Measurements from ENCODE around the gene GOLGA6L6. TPM values are rescaled to one million over a fixed set of nuclear protein-coding genes. Genes with fewer than 3 reads are reported as not detected.
"Not testable (repeated sequence)": the region's sequence is repeated elsewhere in the genome, so short reads cannot be mapped to it uniquely, and the experiment has no call there.

Gene GOLGA6L6
- total RNA-seq, 2 donors from 2014 or later: not detected

DNA sequence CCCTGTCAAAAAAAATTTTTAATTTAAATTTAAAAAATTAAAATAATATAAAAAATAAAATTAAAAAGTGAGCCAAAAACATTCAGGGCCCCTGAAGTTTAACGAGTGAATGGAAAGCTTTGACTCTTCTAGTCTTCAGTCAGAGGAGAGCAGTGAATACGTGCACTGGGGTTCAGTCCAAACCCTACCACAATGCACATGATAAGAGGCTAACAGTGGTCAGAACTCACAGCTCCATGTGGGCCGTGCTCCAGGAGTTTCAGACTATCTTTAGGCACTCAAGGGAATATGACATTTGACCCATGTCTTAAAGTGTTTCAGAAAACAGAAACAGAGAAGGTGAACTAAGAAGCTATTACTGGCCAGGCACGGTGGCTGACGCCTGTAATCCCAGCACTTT lies 48.6 kb downstream of the GOLGA6L6 start:
- WGBS: 100% methylated on average over 1 of the region's 5 CpGs

DNA sequence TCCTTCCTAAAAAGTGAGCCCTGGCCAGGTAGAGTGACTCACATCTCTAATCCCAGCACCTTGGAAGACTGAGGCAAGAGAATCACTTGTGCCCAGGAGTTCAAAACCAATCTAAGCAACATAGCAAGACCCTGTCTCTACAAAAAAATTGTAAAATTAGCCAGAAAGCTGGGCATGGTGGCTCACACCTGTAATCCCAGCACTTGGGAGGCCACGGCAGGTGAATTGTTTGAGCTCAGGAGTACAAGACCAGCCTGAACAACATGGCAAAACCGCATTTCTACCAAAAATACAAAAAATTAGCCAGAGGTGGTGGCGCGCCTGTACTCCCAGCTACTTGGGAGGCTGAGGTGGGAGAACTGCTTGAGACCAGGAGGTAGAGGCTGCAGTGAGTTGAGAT lies 49.0 kb downstream of the GOLGA6L6 start:
- H3K27ac ChIP-seq; H3K4me3 ChIP-seq; H3K27me3 ChIP-seq (replicated peaks; ENCODE audit: insufficient read depth); DNase-seq (ENCODE audit: low spot score); intact Hi-C loops (cut with DNase I); H3K36me3 ChIP-seq; H3K4me1 ChIP-seq (replicated peaks); H3K9me3 ChIP-seq: not testable (repeated sequence)
- WGBS: no CpG with 5 or more reads among the region's 4 CpGs

More for the DNA sequence above, 48.6 kb downstream of the GOLGA6L6 start:
- DNase-seq (ENCODE audit: low spot score); H3K36me3 ChIP-seq; H3K4me3 ChIP-seq; intact Hi-C loops (cut with DNase I); H3K9me3 ChIP-seq; H3K27me3 ChIP-seq (replicated peaks; ENCODE audit: insufficient read depth); H3K27ac ChIP-seq; H3K4me1 ChIP-seq (replicated peaks): not testable (repeated sequence)

DNA sequence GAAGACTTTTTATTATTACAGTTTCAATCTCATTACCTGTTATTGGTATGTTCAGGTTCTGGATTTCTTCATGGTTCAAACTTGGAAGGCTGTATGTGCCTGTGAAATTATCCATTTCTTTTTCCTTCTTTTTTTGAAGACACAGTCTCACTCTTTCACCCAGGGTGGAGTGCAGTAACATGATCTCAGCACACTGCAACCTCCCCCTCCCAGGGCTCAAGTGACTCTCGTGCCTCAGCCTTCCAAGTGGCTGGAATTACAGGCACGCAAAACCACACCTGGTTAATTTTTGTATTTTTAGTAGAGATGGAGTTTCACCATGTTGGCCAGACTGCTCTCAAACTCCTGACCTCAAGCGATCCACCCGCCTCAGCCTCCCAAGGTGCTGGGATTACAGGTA lies 52.3 kb downstream of the GOLGA6L6 start:
- H3K4me1 ChIP-seq (replicated peaks); H3K4me3 ChIP-seq; H3K36me3 ChIP-seq; H3K27me3 ChIP-seq (replicated peaks; ENCODE audit: insufficient read depth); H3K9me3 ChIP-seq; DNase-seq (ENCODE audit: low spot score); H3K27ac ChIP-seq; intact Hi-C loops (cut with DNase I): not testable (repeated sequence)
- WGBS: 86% methylated on average over 2 of the region's 4 CpGs

Small RNA genes within 50 kb of the gene (small RNA-seq; reads per million reads assigned to genes)
- 0 reads per million in 2 donors for gene RN7SL759P
